ENCODE results near the gene PROX1. TPM values are rescaled to one million over a fixed set of nuclear protein-coding genes. Genes with fewer than 3 reads are reported as not detected.

The PROX1 gene
- total and polyA plus RNA-seq, 2 donors (not counting 1 experiment from before 2014, with no cell fraction given) = 0.02 to 0.17 TPM

DNA sequence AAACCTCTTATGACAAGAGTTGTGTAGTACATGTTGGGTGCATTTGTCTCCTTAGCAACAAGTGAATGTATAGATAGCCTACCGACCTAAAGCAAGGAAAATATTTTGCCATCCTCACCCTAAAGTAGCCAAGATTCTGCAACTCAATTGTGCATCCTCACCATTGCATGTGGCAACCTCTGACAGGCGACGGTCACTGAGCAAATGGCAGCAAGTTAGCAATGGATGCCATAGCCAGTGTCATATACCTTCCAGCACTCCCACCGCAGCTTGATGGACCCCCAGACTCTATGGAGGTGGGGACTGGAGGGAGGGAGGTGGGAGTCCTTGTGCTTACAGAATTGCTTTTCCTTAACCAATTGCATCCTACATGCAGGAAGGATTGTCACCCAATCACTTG lies 17.0 kb downstream of the PROX1 start:
- H3K9me3 ChIP-seq (ENCODE audit: control insufficient read depth, insufficient read depth, low read depth, low read length) = no peaks in the 10 kb centered on the region
- DNase-seq (ENCODE audit: low read depth in 2 of 2) = no peak

DNA sequence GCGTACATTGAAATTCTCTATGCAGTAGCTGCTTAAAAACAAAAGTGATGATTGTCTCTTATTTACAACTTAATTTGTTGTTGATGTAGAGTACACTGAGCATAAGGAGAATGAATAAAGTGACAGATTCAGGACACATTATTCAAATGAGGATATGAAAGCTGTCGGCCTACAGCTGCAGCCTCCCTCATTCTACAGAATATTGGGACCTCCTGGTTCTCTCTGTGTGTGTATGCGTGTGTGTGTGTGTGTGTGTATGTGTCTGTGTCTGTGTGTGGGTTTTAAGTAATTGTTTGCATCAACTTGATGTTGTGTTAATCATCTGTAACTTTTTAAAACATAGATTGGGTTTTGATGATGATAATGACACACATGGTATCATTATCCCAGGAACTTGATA lies 17.9 kb downstream of the PROX1 start:
- no peaks in the 10 kb centered on the region for H3K4me1 ChIP-seq (ENCODE audit: control insufficient read depth, extremely low read depth, insufficient read depth, low read length)
- H4K20me1 ChIP-seq (ENCODE audit: control insufficient read depth, extremely low read depth, insufficient read depth, low read length) = no peaks in the 10 kb centered on the region
- DNase-seq (ENCODE audit: low read depth in 2 of 2) = no peak
- TF ChIP-seq, protein P1, sequence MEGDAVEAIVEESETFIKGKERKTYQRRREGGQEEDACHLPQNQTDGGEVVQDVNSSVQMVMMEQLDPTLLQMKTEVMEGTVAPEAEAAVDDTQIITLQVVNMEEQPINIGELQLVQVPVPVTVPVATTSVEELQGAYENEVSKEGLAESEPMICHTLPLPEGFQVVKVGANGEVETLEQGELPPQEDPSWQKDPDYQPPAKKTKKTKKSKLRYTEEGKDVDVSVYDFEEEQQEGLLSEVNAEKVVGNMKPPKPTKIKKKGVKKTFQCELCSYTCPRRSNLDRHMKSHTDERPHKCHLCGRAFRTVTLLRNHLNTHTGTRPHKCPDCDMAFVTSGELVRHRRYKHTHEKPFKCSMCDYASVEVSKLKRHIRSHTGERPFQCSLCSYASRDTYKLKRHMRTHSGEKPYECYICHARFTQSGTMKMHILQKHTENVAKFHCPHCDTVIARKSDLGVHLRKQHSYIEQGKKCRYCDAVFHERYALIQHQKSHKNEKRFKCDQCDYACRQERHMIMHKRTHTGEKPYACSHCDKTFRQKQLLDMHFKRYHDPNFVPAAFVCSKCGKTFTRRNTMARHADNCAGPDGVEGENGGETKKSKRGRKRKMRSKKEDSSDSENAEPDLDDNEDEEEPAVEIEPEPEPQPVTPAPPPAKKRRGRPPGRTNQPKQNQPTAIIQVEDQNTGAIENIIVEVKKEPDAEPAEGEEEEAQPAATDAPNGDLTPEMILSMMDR (conservative IDR thresholded peaks at IDR 0.05 in 1 of 2, IDR thresholded peaks at IDR 0.05 in 1 of 2; ENCODE audit: low read depth in 1 of 2, low read length in 2 of 2) = no peak
- TF ChIP-seq EZH2 (IDR thresholded peaks at IDR 0.05; ENCODE audit: low read length, missing control alignments) = no peak
- H3K27ac ChIP-seq (ENCODE audit: insufficient read depth, low read length) = no peak overlapping the region
- H2AFZ ChIP-seq (ENCODE audit: low read length) = no peak overlapping the region
- H3K27me3 ChIP-seq (ENCODE audit: control insufficient read depth, insufficient read depth, low read length) = no peaks in the 10 kb centered on the region
- no peak overlapping the region for H3K4me3 ChIP-seq (replicated peaks in 1 of 4; ENCODE audit: control extremely low read depth in 1 of 4, insufficient read depth in 1 of 4, low read depth in 3 of 4, low read length in 4 of 4)
- H3K36me3 ChIP-seq (ENCODE audit: control insufficient read depth, insufficient read depth, low read length) = no peaks in the 10 kb centered on the region
- no peaks in the 10 kb centered on the region for H3K79me2 ChIP-seq (ENCODE audit: control insufficient read depth, insufficient read depth, low read length)
- no peak overlapping the region for H3K9ac ChIP-seq (ENCODE audit: insufficient read depth, low read length)
- no peak overlapping the region for H3K4me2 ChIP-seq (ENCODE audit: extremely low read depth, insufficient read depth, low read length)
- H3K9me3 ChIP-seq (ENCODE audit: control insufficient read depth, insufficient read depth, low read depth, low read length) = no peaks in the 10 kb centered on the region

More for the DNA sequence above, 17.0 kb downstream of the PROX1 start:
- Histone ChIP-seq H3K4me2 (ENCODE audit: extremely low read depth, insufficient read depth, low read length) (no peak overlapping the region), H2AFZ (ENCODE audit: low read length) (no peak overlapping the region), H3K4me1 (ENCODE audit: control insufficient read depth, extremely low read depth, insufficient read depth, low read length) (no peaks in the 10 kb centered on the region), H3K36me3 (ENCODE audit: control insufficient read depth, insufficient read depth, low read length) (no peaks in the 10 kb centered on the region), H3K27me3 (ENCODE audit: control insufficient read depth, insufficient read depth, low read length) (no peaks in the 10 kb centered on the region), H3K9ac (ENCODE audit: insufficient read depth, low read length) (no peak overlapping the region), H3K27ac (ENCODE audit: insufficient read depth, low read length) (no peak overlapping the region), H4K20me1 (ENCODE audit: control insufficient read depth, extremely low read depth, insufficient read depth, low read length) (no peaks in the 10 kb centered on the region), H3K79me2 (ENCODE audit: control insufficient read depth, insufficient read depth, low read length) (no peaks in the 10 kb centered on the region), H3K4me3 (replicated peaks in 1 of 4; ENCODE audit: control extremely low read depth in 1 of 4, insufficient read depth in 1 of 4, low read depth in 3 of 4, low read length in 4 of 4) (no peak overlapping the region)
- TF ChIP-seq EZH2 (IDR thresholded peaks at IDR 0.05; ENCODE audit: low read length, missing control alignments) = no peak
- TF ChIP-seq, protein P1 (conservative IDR thresholded peaks at IDR 0.05 in 1 of 2, IDR thresholded peaks at IDR 0.05 in 1 of 2; ENCODE audit: low read depth in 1 of 2, low read length in 2 of 2) = no peak

DNA sequence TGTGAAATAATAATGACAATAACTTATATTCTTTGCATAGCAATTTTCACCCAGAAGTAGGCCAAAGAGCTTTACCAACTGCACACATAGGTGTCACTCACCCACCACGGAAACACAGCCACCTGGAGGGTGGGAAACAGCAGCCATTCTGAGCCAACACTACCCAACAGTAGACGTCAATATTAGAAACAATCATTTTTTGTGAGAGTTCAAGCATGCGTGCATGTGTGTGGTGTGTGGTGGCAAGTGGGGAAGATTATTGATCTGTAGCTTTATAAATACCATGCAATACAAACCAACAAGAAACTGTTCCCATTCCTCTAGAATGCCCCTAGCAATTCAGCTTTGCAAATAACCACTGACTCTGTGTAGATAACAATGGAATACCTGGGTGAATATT lies 19.1 kb downstream of the PROX1 start:
- Histone ChIP-seq H3K36me3 (ENCODE audit: control insufficient read depth, insufficient read depth, low read length) (no peaks in the 10 kb centered on the region), H3K27me3 (ENCODE audit: control insufficient read depth, insufficient read depth, low read length) (no peaks in the 10 kb centered on the region), H3K4me1 (ENCODE audit: control insufficient read depth, extremely low read depth, insufficient read depth, low read length) (no peaks in the 10 kb centered on the region), H3K27ac (ENCODE audit: insufficient read depth, low read length) (no peak overlapping the region), H3K4me3 (replicated peaks in 1 of 4; ENCODE audit: control extremely low read depth in 1 of 4, insufficient read depth in 1 of 4, low read depth in 3 of 4, low read length in 4 of 4) (no peak overlapping the region), H4K20me1 (ENCODE audit: control insufficient read depth, extremely low read depth, insufficient read depth, low read length) (no peaks in the 10 kb centered on the region), H3K9me3 (ENCODE audit: control insufficient read depth, insufficient read depth, low read depth, low read length) (no peaks in the 10 kb centered on the region), H3K79me2 (ENCODE audit: control insufficient read depth, insufficient read depth, low read length) (no peaks in the 10 kb centered on the region), H3K9ac (ENCODE audit: insufficient read depth, low read length) (no peak overlapping the region), H3K4me2 (ENCODE audit: extremely low read depth, insufficient read depth, low read length) (no peak overlapping the region), H2AFZ (ENCODE audit: low read length) (no peak overlapping the region)
- no peak for DNase-seq (ENCODE audit: low read depth in 2 of 2)
- no peak for TF ChIP-seq EZH2 (IDR thresholded peaks at IDR 0.05; ENCODE audit: low read length, missing control alignments)
- TF ChIP-seq, protein P1 (conservative IDR thresholded peaks at IDR 0.05 in 1 of 2, IDR thresholded peaks at IDR 0.05 in 1 of 2; ENCODE audit: low read depth in 1 of 2, low read length in 2 of 2) = no peak
